Right cardiac atrium (tissue), 5 donors: Measurements from ENCODE around the gene LTBP3. TPM values are rescaled to one million over a fixed set of nuclear protein-coding genes. Genes with fewer than 3 reads are reported as not detected.
"Not testable (repeated sequence)": the region's sequence is repeated elsewhere in the genome, so short reads cannot be mapped to it uniquely, and the experiment has no call there.

Experiments
- ATAC-seq, 2 donors: fragments of 200-7000 bp; cut with Tn5 transposase; one replicate each; pipeline versions ENCODE4 v1.8.0 to v1.9.1; 2020; ENCODE audit warnings: moderate library complexity in 2 of 2, mild to moderate bottlenecking in 1 of 2
- DNase-seq, 3 donors: peaks; one replicate each; pipeline ENCODE4 v3.0.0-alpha.2; 2020
- H3K27ac ChIP-seq: one replicate; pipeline ENCODE4 v1.5.1; 2013; ENCODE audit warnings: mild to moderate bottlenecking, low read length, control low read depth, moderate library complexity
- H3K27me3 ChIP-seq: one replicate; pipeline ENCODE4 v1.6.1; 2013; ENCODE audit not compliant: control insufficient read depth, insufficient read depth
- H3K4me1 ChIP-seq: one replicate; pipeline ENCODE4 v1.6.1; 2013; ENCODE audit warnings: low read length; ENCODE audit not compliant: control insufficient read depth, insufficient read depth
- H3K4me3 ChIP-seq: one replicate; pipeline ENCODE4 v1.5.1; 2013; ENCODE audit warnings: low read length, control low read depth
- H3K9me3 ChIP-seq: one replicate; pipeline ENCODE4 v1.6.1; 2013; ENCODE audit warnings: low read length; ENCODE audit not compliant: control insufficient read depth
- WGBS: extraction: QIAGEN DNeasy Blood & Tissue Kit; methylation state at CpG from one replicate; pipeline ENCODE4 v1.1.7; 2013; 5-methylcytosine and 5-hydroxymethylcytosine counted together
- intact Hi-C, 4 donors: fragments of 100-400 bp; cut with DNase I; formaldehyde crosslinking; loops; one replicate each; pipeline versions ENCODE4 v1.11.0 to v1.14.0; 2022 to 2023
- polyA plus RNA-seq: library from polyadenylated mRNA; stranded (reverse); fragments of 200-250 nt; gene quantifications from one replicate; pipeline ENCODE4 v1.2.3, GENCODE V29; 2013
- total RNA-seq, 4 donors: library from RNA; stranded (reverse); fragmentation: NEBNext Ultra II Directional; extraction: Animal tissue kit (Norgen Biotek cat#: 25700); gene quantifications; one replicate each; pipeline ENCODE4 v1.2.1, GENCODE V29; 2021
- donor health status: healthy with polysubstance abuse.
- donor health status: DM: no; HTN: yes; CAD: no.
- donor health status: DM: no; HTN: no; CAD: no.
- donor health status: DM: no; HTN: yes; CAD: no; lungs with severe emphysema.
- donor health status: DM: yes; HTN: yes; CAD: no.

LTBP3 gene
- total and polyA plus RNA-seq, 5 donors = 60.2 to 161 (median 134) TPM

DNA sequence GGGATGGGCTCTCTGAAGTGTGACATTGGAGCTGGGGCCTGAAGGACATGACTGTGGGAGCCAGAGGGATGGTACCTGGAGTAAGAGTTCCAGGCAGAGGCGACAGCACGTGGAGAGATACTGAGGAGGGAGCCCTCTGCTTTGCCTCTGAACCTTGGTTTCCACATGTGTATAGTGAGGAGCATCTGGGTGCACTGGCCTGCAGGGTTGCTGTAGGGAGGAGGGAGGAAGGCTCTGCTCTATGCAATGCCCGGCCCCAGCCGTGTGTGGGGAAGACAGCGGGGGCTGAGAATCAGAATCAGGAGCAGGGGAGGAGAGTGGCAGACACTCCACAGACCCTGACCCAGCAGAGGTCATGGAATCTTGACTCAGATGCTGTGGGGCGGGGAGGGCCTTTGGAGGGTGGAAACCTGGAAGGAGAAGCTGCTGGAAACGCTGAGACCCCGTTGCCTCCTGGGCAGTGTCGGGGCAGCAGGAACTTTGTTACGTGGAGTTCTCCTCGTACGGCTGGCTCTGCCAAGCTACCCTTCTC lies 29.3 kb downstream of the LTBP3 start:
- DNase-seq (peak in 2 of 3 donors; percentile 23 to 45), ATAC-seq (no peak)
- Histone ChIP-seq H3K9me3 (no peaks in the 10 kb centered on the region), H3K4me3 (no peak overlapping the region), H3K27ac (no peak overlapping the region), H3K4me1 (peaks cover 9% of the 10 kb centered on the region), H3K27me3 (no peaks in the 10 kb centered on the region)
- 83% methylated on average over 12 of the region's 12 CpGs for WGBS
- intact Hi-C loops = no loop called here

DNA sequence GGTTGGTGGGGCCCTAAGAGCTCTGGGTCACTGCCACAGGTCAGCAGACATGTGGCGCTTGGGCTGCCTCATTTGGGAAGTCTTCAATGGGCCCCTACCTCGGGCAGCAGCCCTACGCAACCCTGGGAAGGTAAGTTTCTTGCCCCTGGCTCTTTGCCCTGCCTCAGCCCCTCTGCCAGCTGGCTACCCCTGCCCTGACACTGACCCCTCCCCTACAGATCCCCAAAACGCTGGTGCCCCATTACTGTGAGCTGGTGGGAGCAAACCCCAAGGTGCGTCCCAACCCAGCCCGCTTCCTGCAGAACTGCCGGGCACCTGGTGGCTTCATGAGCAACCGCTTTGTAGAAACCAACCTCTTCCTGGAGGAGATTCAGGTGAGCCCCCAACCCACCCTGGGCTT lies 31.4 kb downstream of the LTBP3 start:
- Histone ChIP-seq H3K4me3 (no peak overlapping the region), H3K4me1 (peaks cover 9% of the 10 kb centered on the region), H3K9me3 (no peaks in the 10 kb centered on the region), H3K27me3 (no peaks in the 10 kb centered on the region), H3K27ac (no peak overlapping the region)
- ATAC-seq (no peak), DNase-seq (peak in 2 of 3 donors; percentile 15 to 58)
- 94% methylated on average over 8 of the region's 8 CpGs for WGBS
- intact Hi-C loops = no loop called here

DNA sequence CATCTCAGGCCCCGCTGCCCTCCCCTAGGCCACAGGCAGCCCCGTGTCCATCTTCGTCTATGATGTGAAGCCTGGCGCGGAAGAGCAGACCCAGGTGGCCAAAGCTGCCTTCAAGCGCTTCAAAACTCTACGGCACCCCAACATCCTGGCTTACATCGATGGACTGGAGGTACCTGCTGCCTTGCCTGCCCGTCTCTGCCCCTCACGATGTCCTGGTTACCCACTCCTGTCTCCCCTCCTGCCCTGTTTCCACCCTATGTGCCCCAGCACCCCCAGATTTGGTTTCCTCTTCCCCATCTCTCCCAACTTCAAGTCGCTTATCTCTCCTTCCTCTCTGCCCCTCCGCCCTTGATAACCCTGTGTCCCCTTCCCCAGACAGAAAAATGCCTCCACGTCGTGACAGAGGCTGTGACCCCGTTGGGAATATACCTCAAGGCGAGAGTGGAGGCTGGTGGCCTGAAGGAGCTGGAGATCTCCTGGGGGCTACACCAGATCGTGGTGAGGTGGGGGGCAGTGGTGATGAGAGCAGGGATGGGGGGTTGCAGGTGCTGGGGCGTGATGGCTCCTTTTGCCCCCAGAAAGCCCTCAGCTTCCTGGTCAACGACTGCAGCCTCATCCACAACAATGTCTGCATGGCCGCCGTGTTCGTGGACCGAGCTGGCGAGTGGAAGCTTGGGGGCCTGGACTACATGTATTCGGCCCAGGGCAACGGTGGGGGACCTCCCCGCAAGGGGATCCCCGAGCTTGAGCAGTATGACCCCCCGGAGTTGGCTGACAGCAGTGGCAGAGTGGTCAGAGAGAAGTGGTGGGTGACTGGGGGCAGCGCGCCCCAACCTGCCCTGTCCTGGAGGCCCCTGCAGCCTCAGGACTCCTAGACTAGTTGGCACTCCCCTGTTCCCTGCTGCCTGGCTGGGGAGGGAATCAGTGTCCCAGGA lies 32.3 kb downstream of the LTBP3 start:
- peak overlapping the region; percentile 83 for H3K27ac ChIP-seq
- no peaks in the 10 kb centered on the region for H3K9me3 ChIP-seq
- peaks cover 9% of the 10 kb centered on the region for H3K4me1 ChIP-seq
- H3K27me3 ChIP-seq = no peaks in the 10 kb centered on the region
- DNase-seq (peak; percentile 18 to 62 (median 61)), ATAC-seq (peak in 1 of 2 donors; percentile 3)
- intact Hi-C loops = no loop called here
- 42% methylated on average over 31 of the region's 31 CpGs for WGBS
- peak overlapping the region; percentile 91 for H3K4me3 ChIP-seq

DNA sequence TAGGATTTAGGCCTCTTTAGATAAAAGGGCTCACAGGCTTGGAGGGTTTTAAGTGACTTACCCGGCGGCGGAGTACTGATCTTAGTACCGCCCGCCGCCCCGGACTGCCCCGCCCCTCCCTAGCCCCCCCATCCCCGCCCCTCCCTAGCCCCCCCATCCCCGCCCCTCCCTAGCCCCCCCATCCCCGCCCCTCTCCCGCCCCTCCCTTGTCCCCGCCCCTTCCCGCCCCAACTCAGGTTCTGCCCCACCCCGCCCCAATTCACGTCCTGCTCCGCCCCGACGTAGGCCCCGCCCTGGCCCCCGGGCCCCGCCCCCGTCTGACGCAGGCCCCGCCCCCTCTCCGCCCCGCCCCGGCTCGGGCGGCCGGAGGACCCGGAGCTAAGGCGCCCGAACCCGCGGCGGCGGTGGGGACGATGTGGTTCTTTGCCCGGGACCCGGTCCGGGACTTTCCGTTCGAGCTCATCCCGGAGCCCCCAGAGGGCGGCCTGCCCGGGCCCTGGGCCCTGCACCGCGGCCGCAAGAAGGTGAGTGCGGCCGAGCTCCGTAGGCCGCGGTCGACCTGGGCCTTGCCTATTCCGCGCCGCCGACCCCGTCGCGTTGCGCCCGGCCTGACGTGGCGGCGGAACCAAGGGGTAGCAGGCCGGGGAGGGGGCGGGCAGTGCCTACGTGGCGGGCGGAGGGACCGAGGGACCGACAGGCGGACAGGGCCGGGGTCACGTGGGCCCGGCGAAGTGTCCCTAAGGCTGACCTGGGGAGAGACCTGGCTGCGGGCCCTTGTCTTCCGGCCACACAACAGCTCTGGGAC lies 33.2 kb downstream of the LTBP3 start, which contains the start of gene SCYL1:
Gene SCYL1 (plus strand): TSS at position 343 of the 805 bp plus-strand sequence. CDS start 71 bp downstream, at position 414.
- H3K27ac ChIP-seq = peak within 1 kb of the TSS; percentile 89
- peak; percentile 91 to 94 for ATAC-seq
- intact Hi-C loops = no loop called here

DNA sequence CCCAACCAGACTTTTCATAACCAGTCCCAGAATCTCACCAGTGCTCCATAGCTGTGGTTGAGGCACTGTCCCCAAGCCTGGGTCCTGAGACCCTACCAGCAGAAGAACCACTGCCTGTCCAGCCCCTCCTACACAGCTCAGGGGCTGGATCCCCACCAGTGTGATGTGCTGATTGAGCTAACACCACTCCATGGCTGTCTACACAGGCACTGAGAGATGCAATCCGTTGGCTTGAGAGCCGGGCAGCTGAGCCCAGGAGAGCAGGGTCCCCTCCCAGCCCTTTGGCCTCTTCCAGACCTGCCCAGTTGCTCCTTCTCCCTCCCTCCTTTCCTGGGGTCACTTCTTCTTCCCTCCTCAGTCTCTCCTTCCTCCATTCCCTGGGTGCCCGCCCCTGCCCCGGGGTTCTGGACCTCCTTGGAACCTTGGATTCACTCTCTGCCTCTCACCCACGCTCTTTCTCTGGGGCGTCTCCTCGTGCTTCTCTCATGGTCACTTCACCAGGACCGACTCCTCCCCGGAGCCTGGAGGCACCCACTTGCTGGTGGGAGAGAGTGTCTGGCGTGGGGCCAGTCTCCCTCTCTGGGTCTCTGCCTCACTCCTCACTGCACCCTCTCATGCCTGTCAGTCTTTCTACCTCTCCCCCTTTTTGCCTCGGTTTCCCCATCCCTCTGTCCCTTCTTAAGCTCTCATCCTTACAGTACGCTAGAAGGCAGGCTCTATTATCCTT lies 34.0 kb downstream of the LTBP3 start:
- Histone ChIP-seq H3K27ac (peak overlapping the region; percentile 89), H3K9me3 (no peaks in the 10 kb centered on the region), H3K4me3 (peak overlapping the region; percentile 54), H3K27me3 (no peaks in the 10 kb centered on the region), H3K4me1 (peaks cover 9% of the 10 kb centered on the region)
- intact Hi-C loops = no loop called here
- 33% methylated on average over 12 of the region's 12 CpGs for WGBS
- ATAC-seq (peak; percentile 31 to 49), DNase-seq (peak; percentile 74 to 86 (median 82))

More for the DNA sequence above, 33.2 kb downstream of the LTBP3 start, which contains the start of gene SCYL1:
- Histone ChIP-seq H3K9me3 (no peaks in the 10 kb centered on the region), H3K27me3 (no peaks in the 10 kb centered on the region), H3K4me3 (peak within 1 kb of the TSS; percentile 91), H3K4me1 (peaks cover 9% of the 10 kb centered on the region)
- DNase-seq = peak; percentile 80 to 94 (median 90)
- WGBS = 1% methylated on average over 81 of the region's 82 CpGs

DNA sequence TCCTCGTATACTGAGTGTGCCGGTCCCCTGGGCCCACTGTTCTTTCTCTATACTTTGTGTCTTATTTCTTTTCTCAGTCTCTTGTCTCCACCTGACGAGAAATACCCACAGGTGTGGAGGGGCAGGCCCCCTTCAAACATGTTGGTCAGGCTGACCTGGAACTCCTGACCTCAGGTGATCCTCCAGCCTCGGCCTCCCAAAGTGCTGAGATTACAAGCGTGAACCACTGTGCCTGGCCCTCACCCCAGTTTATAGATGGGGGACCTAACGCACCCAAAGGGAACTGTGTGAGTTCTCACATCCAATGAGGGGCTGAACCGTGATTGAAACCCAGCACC lies 34.6 kb downstream of the LTBP3 start:
- ATAC-seq, H3K9me3 ChIP-seq, H3K4me1 ChIP-seq, H3K27ac ChIP-seq, H3K27me3 ChIP-seq, H3K4me3 ChIP-seq, intact Hi-C loops: not testable (repeated sequence)
- DNase-seq = peak in 2 of 3 donors; percentile 12 to 54
- 89% methylated on average over 7 of the region's 7 CpGs for WGBS

DNA sequence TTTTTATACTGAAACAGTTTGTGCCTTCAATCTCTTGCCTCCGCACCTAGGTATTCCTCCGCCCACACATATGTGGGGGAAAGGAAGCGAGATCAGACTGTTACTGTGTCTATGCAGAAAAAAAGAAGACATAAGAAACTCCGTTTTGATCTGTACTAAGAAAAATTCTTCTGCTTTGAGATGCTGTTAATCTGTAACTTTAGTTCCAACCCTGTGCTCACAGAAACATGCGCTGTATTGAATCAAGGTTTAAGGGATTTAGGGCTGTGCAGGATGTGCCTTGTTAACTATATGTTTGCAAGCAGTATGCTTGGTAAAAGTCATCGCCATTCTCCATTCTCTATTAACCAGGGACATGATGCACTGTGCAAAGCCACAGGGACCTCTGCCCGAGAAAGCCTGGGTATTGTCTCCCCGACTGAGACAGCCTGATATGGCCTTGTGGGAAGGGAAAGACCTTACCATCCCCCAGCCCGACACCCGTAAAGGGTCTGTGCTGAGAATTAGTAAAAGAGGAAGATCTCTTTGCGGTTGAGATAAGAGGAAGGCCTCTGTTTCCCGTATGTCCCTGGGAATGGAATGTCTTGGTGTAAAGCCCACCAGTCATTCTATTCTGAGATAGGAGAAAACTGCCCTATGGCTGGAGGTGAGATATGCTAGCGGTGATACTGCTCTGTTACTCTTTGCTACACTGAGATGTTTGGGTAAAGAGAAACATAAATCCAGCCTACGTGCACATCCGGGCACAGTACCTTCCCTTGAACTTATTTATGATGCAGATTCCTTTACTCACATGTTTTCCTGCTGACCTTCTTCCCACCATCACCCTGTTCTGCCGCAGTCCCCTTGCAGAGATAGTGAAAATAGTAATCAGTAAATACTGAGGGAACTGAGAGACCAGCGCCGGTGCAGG lies 35.2 kb downstream of the LTBP3 start:
- H3K27ac ChIP-seq, H3K4me1 ChIP-seq, H3K27me3 ChIP-seq, ATAC-seq, H3K9me3 ChIP-seq, intact Hi-C loops, H3K4me3 ChIP-seq: not testable (repeated sequence)
- WGBS = 65% methylated on average over 18 of the region's 18 CpGs
- DNase-seq = peak in 1 of 3 donors; percentile 5

DNA sequence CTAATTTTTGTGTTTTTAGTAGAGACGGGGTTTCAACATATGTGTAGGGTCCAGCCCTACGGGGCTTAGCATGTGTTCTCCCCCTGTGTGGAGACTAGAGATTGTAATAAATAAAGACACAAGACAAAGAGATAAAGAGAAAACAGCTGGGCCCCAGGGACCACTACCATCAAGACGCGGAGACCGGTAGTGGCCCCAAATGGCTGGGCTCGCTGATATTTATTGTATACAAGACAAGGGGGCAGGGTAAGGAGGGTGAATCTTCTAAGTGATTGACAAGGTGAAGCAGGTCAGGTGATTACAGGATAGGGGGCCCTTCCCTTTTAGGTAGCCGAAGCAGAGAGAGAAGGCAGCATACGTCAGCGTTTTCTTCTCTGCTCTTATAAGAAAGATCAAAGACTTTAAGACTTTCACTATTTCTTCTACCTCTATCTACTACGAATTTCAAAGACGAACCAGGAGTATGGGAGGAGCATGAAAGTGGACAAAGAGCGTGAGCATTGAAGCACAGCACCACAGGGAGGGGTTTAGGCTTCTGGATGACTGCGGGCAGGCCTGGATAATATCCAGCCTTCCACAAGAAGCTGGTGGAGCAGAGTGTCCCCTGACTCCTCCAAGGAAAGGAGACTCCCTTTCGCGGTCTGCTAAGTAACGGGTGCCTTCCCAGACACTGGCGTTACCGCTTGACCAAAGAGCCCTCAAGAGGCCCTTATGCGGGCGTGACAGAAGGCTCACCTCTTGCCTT lies 36.2 kb downstream of the LTBP3 start:
- ATAC-seq, intact Hi-C loops, H3K9me3 ChIP-seq, DNase-seq, H3K27ac ChIP-seq, H3K4me1 ChIP-seq, H3K4me3 ChIP-seq, H3K27me3 ChIP-seq: not testable (repeated sequence)
- 77% methylated on average over 20 of the region's 20 CpGs for WGBS

DNA sequence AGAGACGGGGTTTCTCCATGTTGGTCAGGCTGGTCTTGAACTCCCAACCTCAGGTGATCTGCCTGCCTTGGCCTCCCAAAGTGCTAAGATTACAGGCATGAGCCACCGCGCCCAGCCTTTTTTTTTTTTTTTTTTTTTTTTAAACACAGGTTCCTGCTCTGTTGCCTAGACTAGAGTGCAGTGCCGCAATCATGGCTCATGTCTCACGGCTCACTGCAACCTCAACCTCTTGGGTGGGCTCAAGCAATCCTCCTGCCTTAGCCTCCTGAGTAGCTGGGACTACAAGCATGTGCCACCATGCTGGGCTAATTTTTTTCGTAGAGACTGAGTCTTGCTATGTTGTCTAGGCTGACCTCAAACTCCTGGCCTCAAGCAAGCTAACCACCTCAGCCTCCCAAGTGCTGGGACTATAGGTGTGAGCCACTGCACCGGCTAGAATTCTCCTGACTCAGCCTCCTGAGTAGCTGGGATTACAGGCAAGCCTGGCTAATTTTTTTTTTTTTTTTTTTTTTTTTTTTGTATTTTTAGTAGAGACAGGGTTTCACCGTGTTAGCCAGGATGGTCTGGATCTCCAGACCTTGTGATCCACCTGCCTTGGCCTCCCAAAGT lies 39.1 kb downstream of the LTBP3 start:
- H3K9me3 ChIP-seq, H3K27ac ChIP-seq, H3K4me3 ChIP-seq, ATAC-seq, H3K27me3 ChIP-seq, DNase-seq, H3K4me1 ChIP-seq: not testable (repeated sequence)
- intact Hi-C loops = loop anchor here in 3 of 4 donors (5.0 to 10.0 kb wide), 3 partner anchors 134 to 157 kb away; partner anchors contain the start of genes FRMD8 (in 1 of the 3) and SLC25A45 (in 1 of the 3)
- 86% methylated on average over 8 of the region's 8 CpGs for WGBS
